ENCODE measurements around the gene FBRSL1.
A peak's percentile ranks its signal among the peaks of the same experiment; 100 is the strongest.
"Not testable (repeated sequence)": the region's sequence is repeated elsewhere in the genome, so short reads cannot be mapped to it uniquely, and the experiment has no call there.

The FBRSL1 gene

DNA sequence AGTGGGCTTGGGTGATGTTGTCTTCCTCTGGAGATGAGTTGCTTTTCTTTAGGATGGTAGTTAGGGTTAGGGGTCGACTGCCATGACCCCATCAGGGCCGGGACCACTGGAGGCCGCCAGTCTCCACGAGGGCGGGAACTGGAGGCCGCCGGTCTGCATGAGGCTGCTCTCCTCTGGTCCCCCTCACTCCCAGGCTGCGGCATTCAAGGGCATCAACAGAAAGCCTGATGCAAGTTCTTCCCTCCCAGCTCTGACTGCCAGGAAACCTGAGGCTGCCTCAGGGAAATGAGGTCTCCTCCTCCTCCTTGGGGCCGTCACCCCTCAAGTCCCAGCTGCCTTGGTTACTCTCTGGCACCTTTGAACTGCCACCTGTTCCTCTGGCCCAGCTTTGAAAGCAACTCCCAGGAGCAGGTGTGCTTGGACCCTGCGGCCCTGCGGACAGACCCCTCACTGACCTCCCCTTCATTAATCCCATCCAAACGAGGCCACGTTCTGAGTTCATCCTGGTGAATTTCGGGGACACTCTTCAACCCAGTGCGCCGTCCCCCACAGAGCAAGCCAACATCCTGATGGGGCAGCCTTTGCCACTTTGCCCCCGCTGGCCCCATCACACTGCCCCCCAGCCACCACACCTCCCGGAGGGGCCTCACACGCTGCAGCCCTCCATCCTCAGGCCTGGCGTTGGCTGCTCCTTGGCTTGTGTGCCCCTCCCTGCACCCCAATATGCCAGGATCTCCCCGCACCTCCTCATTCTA is 37.2 kb upstream of the FBRSL1 start:
- FAIRE-seq (no peak), DNase-seq (ENCODE audit: extremely low spot score, insufficient read length, low read depth) (no peak)

DNA sequence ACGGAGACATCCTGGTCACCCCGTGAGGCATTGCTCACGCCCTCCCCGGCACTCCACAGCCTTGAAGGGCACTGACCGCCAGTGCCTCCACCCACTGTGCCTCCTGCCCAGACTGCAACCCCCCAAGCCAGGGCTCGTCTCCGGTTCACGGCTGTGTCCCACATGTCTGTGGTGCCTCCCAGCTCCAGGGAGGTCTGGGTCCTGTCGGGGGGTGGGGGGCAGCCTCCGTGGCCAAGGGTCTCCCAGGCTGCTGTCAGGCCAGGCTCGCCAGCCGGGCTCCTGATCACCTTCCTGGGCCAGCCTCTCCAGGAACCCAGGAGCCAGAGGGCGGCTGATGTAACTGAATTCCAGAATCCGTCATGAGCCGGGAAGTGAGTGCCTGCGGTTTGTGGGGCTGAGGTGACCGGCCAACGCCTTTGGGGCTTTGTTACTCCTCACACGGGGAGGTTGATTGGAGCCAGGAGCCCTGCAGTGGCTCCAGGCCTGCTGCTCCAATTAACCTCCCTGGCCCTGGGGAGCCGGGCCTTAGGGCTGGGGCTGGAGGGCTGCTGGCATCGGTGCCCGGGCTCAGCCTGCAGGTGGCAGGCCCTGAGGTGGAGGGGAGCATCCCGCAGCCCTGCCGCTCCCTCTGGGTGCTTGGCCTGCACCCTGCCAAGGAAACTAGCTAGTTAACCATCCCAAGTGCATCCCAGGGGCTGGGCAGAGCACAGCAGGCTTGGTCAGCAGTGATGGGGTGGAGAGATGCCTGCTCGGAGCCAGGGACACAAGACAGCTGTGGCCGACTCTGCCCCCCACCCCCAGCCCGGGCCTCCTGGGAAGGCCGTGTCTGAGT is 36.4 kb upstream of the FBRSL1 start:
- FAIRE-seq = no peak
- no peak for DNase-seq (ENCODE audit: extremely low spot score, insufficient read length, low read depth)

GRCh38 chr12:132454193-132454932 is 35.6 kb upstream of the FBRSL1 start:
- no peak for FAIRE-seq
- DNase-seq (ENCODE audit: extremely low spot score, insufficient read length, low read depth) = no peak

- no peak for DNase-seq (ENCODE audit: extremely low spot score, insufficient read length, low read depth)
- FAIRE-seq = no peak
Observed at GRCh38 chr12:132454933-132455418, 35.0 kb upstream of the FBRSL1 start.

GRCh38 chr12:132455565-132455964 is 34.4 kb upstream of the FBRSL1 start:
- FAIRE-seq (no peak), DNase-seq (ENCODE audit: extremely low spot score, insufficient read length, low read depth) (no peak)

DNA sequence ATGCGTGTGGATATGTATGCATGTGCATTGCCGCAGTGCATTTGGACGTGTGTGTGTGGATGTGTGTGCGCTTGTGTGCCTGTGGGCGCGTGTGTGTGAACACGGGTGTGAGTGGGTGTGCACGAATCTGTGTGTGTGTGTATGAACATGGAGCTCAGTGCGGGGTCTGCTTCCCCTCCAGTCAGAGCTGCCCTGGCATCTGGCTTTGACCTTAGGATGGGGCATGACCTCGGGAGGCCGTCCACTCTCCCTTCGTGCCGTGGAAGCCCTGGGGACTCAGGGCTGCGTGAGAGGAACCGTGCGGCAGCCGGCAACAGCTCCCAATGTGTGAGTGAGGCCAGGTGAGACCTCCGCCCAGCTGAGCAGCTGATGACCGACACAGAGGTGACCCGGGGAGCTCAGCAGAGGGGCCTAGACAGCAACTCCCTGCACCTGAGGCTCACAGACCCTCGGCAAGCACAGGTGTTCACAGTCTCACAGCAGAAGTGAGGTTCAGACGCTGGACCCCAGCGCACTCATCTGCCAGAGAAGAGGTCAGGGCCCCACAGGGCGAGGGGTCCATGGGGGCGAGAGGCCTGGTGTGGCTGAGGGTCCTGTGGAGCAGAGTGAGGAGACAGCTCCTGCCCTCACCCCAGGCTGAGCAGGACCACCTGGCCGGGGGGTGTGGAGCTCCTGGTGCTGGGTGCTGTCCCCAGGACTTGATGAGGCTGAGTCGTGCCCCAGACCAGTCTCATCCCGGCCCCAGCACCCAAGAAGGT is 33.6 kb upstream of the FBRSL1 start:
- no peak for FAIRE-seq

GRCh38 chr12:132456944-132457495 is 32.9 kb upstream of the FBRSL1 start:
- FAIRE-seq = no peak
- no peak for DNase-seq (ENCODE audit: extremely low spot score, insufficient read length, low read depth)

More for the DNA sequence above, 33.6 kb upstream of the FBRSL1 start:
- no peak for DNase-seq (ENCODE audit: extremely low spot score, insufficient read length, low read depth)

GRCh38 chr12:132458441-132458840 is 31.5 kb upstream of the FBRSL1 start:
- FAIRE-seq (no peak), DNase-seq (ENCODE audit: extremely low spot score, insufficient read length, low read depth) (no peak)

GRCh38 chr12:132458846-132459641 is 30.9 kb upstream of the FBRSL1 start:
- no peak for DNase-seq (ENCODE audit: extremely low spot score, insufficient read length, low read depth)
- FAIRE-seq = no peak

DNA sequence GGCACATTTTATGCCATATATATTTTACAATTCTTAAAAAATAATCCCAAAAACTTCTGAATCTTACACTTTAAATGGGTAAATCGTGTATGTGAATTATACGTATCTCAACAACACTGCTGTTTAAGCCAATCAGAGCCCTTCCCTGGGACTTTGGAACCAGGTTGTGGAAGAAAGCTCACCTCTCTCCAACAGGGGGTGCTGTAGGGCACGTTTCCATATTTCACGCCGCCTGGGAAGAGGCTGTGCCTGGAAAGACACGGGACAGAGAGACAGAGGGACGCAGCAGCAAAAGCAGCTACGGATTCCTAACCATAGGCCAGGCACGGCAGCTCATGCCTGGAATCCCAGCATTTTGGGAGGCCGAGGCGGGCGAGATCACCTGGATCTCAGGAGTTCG is 29.4 kb upstream of the FBRSL1 start:
- FAIRE-seq (no peak), DNase-seq (ENCODE audit: extremely low spot score, insufficient read length, low read depth) (no peak)

DNA sequence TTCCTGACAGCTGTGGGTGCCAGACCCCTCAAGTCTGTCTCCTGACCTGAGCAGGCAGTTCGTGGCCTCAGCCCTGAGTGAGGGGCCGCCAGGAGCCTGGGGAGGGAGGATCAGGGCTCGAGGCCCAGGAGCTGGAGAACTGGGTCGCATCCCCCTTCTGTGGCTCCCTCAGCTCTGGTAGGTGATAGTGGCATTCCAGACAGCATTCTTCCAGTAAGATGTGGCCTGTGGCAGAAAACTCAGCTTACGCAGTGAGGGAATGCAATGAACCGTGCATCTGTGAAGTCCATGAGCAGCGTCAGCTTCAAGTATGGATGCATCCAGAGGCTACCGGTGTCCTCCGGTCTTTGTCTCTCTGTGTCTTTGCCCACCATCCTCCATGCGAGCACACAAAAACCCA is 28.4 kb upstream of the FBRSL1 start:
- DNase-seq (ENCODE audit: extremely low spot score, insufficient read length, low read depth) (no peak), FAIRE-seq (no peak)

GRCh38 chr12:132462788-132463187 is 27.2 kb upstream of the FBRSL1 start:
- FAIRE-seq (peak; percentile 70), DNase-seq (ENCODE audit: extremely low spot score, insufficient read length, low read depth) (no peak)

- not testable (repeated sequence) for FAIRE-seq; DNase-seq (ENCODE audit: extremely low spot score, insufficient read length, low read depth)
Observed at GRCh38 chr12:132463284-132463924, 26.5 kb upstream of the FBRSL1 start.

- FAIRE-seq; DNase-seq (ENCODE audit: extremely low spot score, insufficient read length, low read depth): not testable (repeated sequence)
Observed at GRCh38 chr12:132464304-132464703, 25.6 kb upstream of the FBRSL1 start.

DNA sequence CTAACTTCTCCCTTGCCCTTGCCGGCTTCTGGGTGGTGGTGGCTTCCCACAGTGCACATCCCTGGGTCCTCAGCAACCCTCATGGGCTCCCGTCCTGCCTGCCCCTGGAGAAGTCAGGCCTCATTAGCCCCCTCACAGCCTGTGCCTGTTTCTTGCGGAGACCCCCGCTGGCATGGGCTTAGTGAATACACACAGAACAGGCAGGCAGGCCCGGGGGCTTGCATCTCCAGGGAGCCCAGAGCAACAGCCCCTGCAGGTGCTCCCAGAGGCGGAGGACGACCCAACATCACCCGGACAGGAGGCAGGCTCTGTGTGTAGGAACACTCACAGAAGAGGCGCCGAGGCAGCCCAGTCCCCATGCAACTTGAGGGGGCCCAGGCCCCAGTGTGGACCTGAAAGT is 25.1 kb upstream of the FBRSL1 start:
- FAIRE-seq (no peak), DNase-seq (ENCODE audit: extremely low spot score, insufficient read length, low read depth) (no peak)

GRCh38 chr12:132465269-132466190 is 24.4 kb upstream of the FBRSL1 start:
- DNase-seq (ENCODE audit: extremely low spot score, insufficient read length, low read depth) (no peak), FAIRE-seq (no peak)
